Kidney (tissue), 14 donors: ENCODE results near the gene PCDHGB1. TPM values are rescaled to one million over a fixed set of nuclear protein-coding genes. Genes with fewer than 3 reads are reported as not detected.
A peak's percentile ranks its signal among the peaks of the same experiment; 100 is the strongest.

Source experiments
- DNase-seq, 5 donors: peaks; one replicate each; pipeline ENCODE4 v3.0.0-alpha.2; 2013 to 2020
- FAIRE-seq: peaks from 2 replicates; lab custom pipeline; 2012; peaks lifted over from hg19 to GRCh38; lab: Jason Lieb, UNC
- H3K27ac ChIP-seq, 2 donors: one replicate each; pipeline ENCODE4 v1.7.0; 2013; ENCODE audit warnings: low read depth in 2 of 2, low read length in 2 of 2, inconsistent platforms in 1 of 2
- H3K27me3 ChIP-seq: one replicate; pipeline ENCODE4 v1.7.1; 2013; ENCODE audit warnings: low read length, inconsistent platforms; ENCODE audit not compliant: control insufficient read depth, insufficient read depth
- H3K36me3 ChIP-seq, 3 donors: one replicate each; pipeline versions ENCODE4 v1.7.0 to v1.7.1; 2013; ENCODE audit warnings: low read length in 3 of 3, control low read depth in 1 of 3, inconsistent platforms in 1 of 3; ENCODE audit not compliant: insufficient read depth in 3 of 3, control insufficient read depth in 2 of 3
- H3K4me1 ChIP-seq, 3 donors: one replicate each; pipeline versions ENCODE4 v1.7.0 to v1.7.1; 2013; ENCODE audit warnings: low read length in 3 of 3, inconsistent platforms in 1 of 3, low read depth in 1 of 3; ENCODE audit not compliant: control insufficient read depth in 2 of 3, insufficient read depth in 2 of 3
- H3K4me3 ChIP-seq, 3 donors: one replicate each; pipeline versions ENCODE4 v1.7.0 to v1.8.1; 2013; ENCODE audit warnings: low read length in 3 of 3, control low read depth in 1 of 3, inconsistent platforms in 1 of 3
- H3K9ac ChIP-seq, 3 donors: one replicate each; pipeline versions ENCODE4 v1.7.0 to v1.7.1; 2013; ENCODE audit warnings: low read length in 3 of 3, control low read depth in 1 of 3, inconsistent platforms in 1 of 3
- H3K9me3 ChIP-seq, 3 donors: one replicate each; pipeline versions ENCODE4 v1.7.0 to v1.7.1; 2013; ENCODE audit warnings: low read length in 3 of 3, control low read depth in 1 of 3, inconsistent platforms in 1 of 3; ENCODE audit not compliant: control insufficient read depth in 2 of 3, insufficient read depth in 1 of 3
- CTCF ChIP-seq: IDR thresholded peaks from 3 replicates; pipeline ENCODE4 v1.5.1; 2012; ENCODE audit warnings: mild to moderate bottlenecking, moderate library complexity, borderline replicate concordance; ENCODE audit not compliant: insufficient read depth; ENCODE audit errors: extremely low read depth
- intact Hi-C: fragments of 100-400 bp; cut with DNase I; formaldehyde crosslinking; loops from one replicate; pipeline ENCODE4 v1.11.1; 2022
- polyA plus RNA-seq: library from polyadenylated mRNA; stranded (reverse); fragments of 350-450 nt; fragmentation: Illumina TruSeq; extraction: RNeasy Lipid Tissue Mini Kit (QIAGEN cat#74804); gene quantifications from one replicate; pipeline ENCODE4 v1.2.3, GENCODE V29; 2014; ENCODE audit warnings: low read depth, low replicate concordance; ENCODE audit not compliant: insufficient read depth
- total RNA-seq: library from RNA; stranded (reverse); fragmentation: NEBNext Ultra II Directional; extraction: Animal tissue kit (Norgen Biotek cat#: 25700); gene quantifications from one replicate; pipeline ENCODE4 v1.2.1, GENCODE V29; 2021
- donor health status: control.
- donor health status: control.
- donor health status: control.
- donor health status: control.
- donor health status: control.
- donor health status: DM: yes; HTN: yes; CAD: no.
- donor health status: Normal renal cell carcinoma (clear cell type).

PCDHGB1 gene
- total and polyA plus RNA-seq, 2 donors from 2014 or later: 0.37 to 2.9 TPM

GRCh38 chr5:141342773-141343172 lies 7.1 kb upstream of the PCDHGB1 start:
- Histone ChIP-seq H3K4me3 (no peak overlapping the region), H3K9ac (no peak overlapping the region), H3K9me3 (peaks cover 2 to 59% (median 25%) of the 10 kb centered on the region in 3 donors), H3K4me1 (no peaks in the 10 kb centered on the region), H3K36me3 (no peaks in the 10 kb centered on the region), H3K27ac (no peak overlapping the region), H3K27me3 (no peaks in the 10 kb centered on the region)
- intact Hi-C loops: no loop called here
- DNase-seq (no peak), FAIRE-seq (no peak)
- no peak for TF ChIP-seq CTCF

- no peaks in the 10 kb centered on the region for H3K36me3 ChIP-seq
- peaks cover 2 to 53% (median 19%) of the 10 kb centered on the region in 3 donors for H3K9me3 ChIP-seq
- no peak within 1 kb of the TSS for H3K27ac ChIP-seq
- TF ChIP-seq CTCF: no peak
- intact Hi-C loops: no loop called here
- no peaks in the 10 kb centered on the region for H3K27me3 ChIP-seq
- H3K4me3 ChIP-seq: peak within 1 kb of the TSS in 2 of 3 donors; percentile 40 to 41
- FAIRE-seq: no peak
- no peak within 1 kb of the TSS for H3K9ac ChIP-seq
- DNase-seq: peak in 2 of 5 donors; percentile 19 to 28
- no peaks in the 10 kb centered on the region for H3K4me1 ChIP-seq
Measured at GRCh38 chr5:141343242-141343952, 6.5 kb upstream of the PCDHGB1 start, which contains the start of gene PCDHGA3. TSS of gene PCDHGA3 (plus strand) at chr5:141343829. CDS start at chr5:141344034, 205 bp downstream.

GRCh38 chr5:141343953-141344463 lies 5.9 kb upstream of the PCDHGB1 start:
- DNase-seq: no peak
- FAIRE-seq: no peak
- Histone ChIP-seq H3K9me3 (peaks cover 2 to 52% (median 16%) of the 10 kb centered on the region in 3 donors), H3K9ac (no peak overlapping the region), H3K27ac (no peak overlapping the region), H3K4me1 (no peaks in the 10 kb centered on the region), H3K27me3 (no peaks in the 10 kb centered on the region), H3K36me3 (no peaks in the 10 kb centered on the region), H3K4me3 (peak overlapping the region in 2 of 3 donors; percentile 40 to 41)
- no peak for TF ChIP-seq CTCF
- intact Hi-C loops: no loop called here
